GM23248 (cell line): ENCODE results near the gene FMNL3. TPM values are rescaled to one million over a fixed set of nuclear protein-coding genes. Genes with fewer than 3 reads are reported as not detected.

Source experiments
- DNase-seq: peaks from one replicate; pipeline ENCODE4 v3.0.0-alpha.2; 2015
- H2AFZ ChIP-seq: fragments of 200-600 bp; sonication (generic); 2 replicates; pipeline ENCODE4 v1.6.1; 2016; ENCODE audit warnings: antibody characterized with exemption
- H3F3A ChIP-seq: fragments of 200-600 bp; sonication (generic); 2 replicates; pipeline ENCODE4 v1.6.1; 2016; ENCODE audit warnings: mild to moderate bottlenecking, antibody characterized with exemption, mixed run types; ENCODE audit not compliant: insufficient read depth
- H3K27ac ChIP-seq: fragments of 200-600 bp; sonication (generic); 2 replicates; pipeline ENCODE4 v1.5.1; 2016; ENCODE audit warnings: mild to moderate bottlenecking
- H3K27me3 ChIP-seq: fragments of 200-600 bp; sonication (generic); replicated peaks from 2 replicates; pipeline ENCODE4 v1.6.1; 2016; ENCODE audit warnings: mild to moderate bottlenecking; ENCODE audit not compliant: insufficient read depth
- H3K36me3 ChIP-seq: fragments of 200-600 bp; sonication (generic); 2 replicates; pipeline ENCODE4 v1.6.1; 2016; ENCODE audit warnings: low read depth, mild to moderate bottlenecking
- H3K4me1 ChIP-seq: fragments of 200-600 bp; sonication (generic); 2 replicates; pipeline ENCODE4 v1.6.1; 2016; ENCODE audit warnings: mild to moderate bottlenecking; ENCODE audit not compliant: insufficient read depth
- H3K4me2 ChIP-seq: fragments of 200-600 bp; sonication (generic); one replicate; pipeline ENCODE4 v1.6.1; 2016; ENCODE audit warnings: mild to moderate bottlenecking; ENCODE audit not compliant: unreplicated experiment
- H3K4me3 ChIP-seq: fragments of 200-600 bp; sonication (generic); 2 replicates; pipeline ENCODE4 v1.5.1; 2016; ENCODE audit warnings: mild to moderate bottlenecking
- H3K79me2 ChIP-seq: fragments of 200-600 bp; sonication (generic); 2 replicates; pipeline ENCODE4 v1.6.1; 2016; ENCODE audit warnings: mild to moderate bottlenecking; ENCODE audit not compliant: insufficient read depth
- H3K9ac ChIP-seq: fragments of 200-600 bp; sonication (generic); 2 replicates; pipeline ENCODE4 v1.6.1; 2016; ENCODE audit warnings: mild to moderate bottlenecking
- H3K9me2 ChIP-seq: fragments of 200-600 bp; sonication (generic); 2 replicates; pipeline ENCODE4 v1.6.1; 2016; ENCODE audit warnings: mixed run types, mild to moderate bottlenecking, moderate library complexity; ENCODE audit not compliant: insufficient read depth
- H3K9me3 ChIP-seq: fragments of 200-600 bp; sonication (generic); one replicate; pipeline ENCODE4 v1.6.1; 2017; ENCODE audit warnings: low read depth
- H4K20me1 ChIP-seq: fragments of 200-600 bp; sonication (generic); 2 replicates; pipeline ENCODE4 v1.6.0; 2016; ENCODE audit not compliant: insufficient read depth
- EZH2 ChIP-seq: fragments of 200-600 bp; sonication (generic); IDR thresholded peaks from 2 replicates; pipeline ENCODE4 v1.6.1; 2018; ENCODE audit warnings: antibody characterized with exemption, mild to moderate bottlenecking; ENCODE audit not compliant: insufficient read depth, poor library complexity, severe bottlenecking
- EZH2phosphoT487 ChIP-seq: fragments of 200-600 bp; sonication (generic); IDR thresholded peaks from 2 replicates; pipeline ENCODE4 v1.6.1; 2018; ENCODE audit warnings: antibody characterized with exemption, moderate library complexity, mild to moderate bottlenecking, low read depth; ENCODE audit not compliant: insufficient read depth
- WGBS, 2 experiments: methylation state at CpG; one replicate each; pipeline ENCODE4 v1.1.6; 2015 to 2017; ENCODE audit warnings: low lambda C conversion rate in 2 of 2, low coverage in 1 of 2; ENCODE audit errors: missing lambda C conversion rate in 2 of 2; 5-methylcytosine and 5-hydroxymethylcytosine counted together
- in situ Hi-C: fragments of 300-500 bp; cut with MboI; formaldehyde crosslinking; loops from 2 replicates; pipeline ENCODE4 v1.15.0; 2020
- polyA plus RNA-seq: library from polyadenylated mRNA; unstranded; fragments of >200 nt; fragmentation: Nextera tagmentation; extraction: Ambion mirVana; gene quantifications from 2 replicates; pipeline ENCODE4 v1.2.1, GENCODE V29; 2016
- total RNA-seq: library from RNA; depleted of rRNA; stranded (reverse); fragments of >200 nt; shearing (Covaris generic); gene quantifications from 2 replicates; pipeline ENCODE4 v1.2.3, GENCODE V29; 2014

The FMNL3 gene
- total and polyA plus RNA-seq, 2 experiments from 2014 or later = 7.9 to 24.0 TPM

DNA sequence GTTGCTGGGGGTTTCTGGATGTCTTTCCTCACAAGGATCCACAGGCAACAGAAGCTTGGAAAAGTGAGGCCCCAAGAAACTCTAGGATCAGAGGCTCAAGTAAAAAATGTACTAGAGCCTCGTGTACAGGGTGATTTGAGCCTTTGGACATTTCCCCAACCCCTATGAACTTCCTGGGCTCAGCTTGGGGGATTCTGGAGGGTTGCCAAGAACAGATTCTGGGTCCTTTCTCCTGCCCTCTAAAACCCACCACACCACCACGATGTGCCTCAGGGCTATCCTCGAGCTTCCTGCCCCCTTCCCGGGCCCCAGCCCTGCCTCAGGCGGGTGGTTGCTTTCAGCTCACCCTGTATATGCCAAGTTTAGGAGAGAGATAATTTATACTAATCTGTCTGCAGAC, 102.3 kb downstream of the FMNL3 start:
- no peak overlapping the region for H2AFZ ChIP-seq
- H3K79me2 ChIP-seq = no peaks in the 10 kb centered on the region
- H3K27ac ChIP-seq = no peak overlapping the region
- H3K36me3 ChIP-seq = no peaks in the 10 kb centered on the region
- no peak overlapping the region for H3K4me2 ChIP-seq
- no peaks in the 10 kb centered on the region for H3K9me2 ChIP-seq
- no peak overlapping the region for H3K9ac ChIP-seq
- in situ Hi-C loops = no loop called here
- WGBS, 2 experiments = 59 to 60% methylated on average over 5 of the region's 5 CpGs
- no peaks in the 10 kb centered on the region for H3K4me1 ChIP-seq
- no peaks in the 10 kb centered on the region for H4K20me1 ChIP-seq
- no peaks in the 10 kb centered on the region for H3K9me3 ChIP-seq
- no peak for DNase-seq
- TF ChIP-seq EZH2 (no peak), EZH2phosphoT487 (no peak)
- H3F3A ChIP-seq = no peaks in the 10 kb centered on the region
- H3K27me3 ChIP-seq = no peaks in the 10 kb centered on the region
- no peak overlapping the region for H3K4me3 ChIP-seq

DNA sequence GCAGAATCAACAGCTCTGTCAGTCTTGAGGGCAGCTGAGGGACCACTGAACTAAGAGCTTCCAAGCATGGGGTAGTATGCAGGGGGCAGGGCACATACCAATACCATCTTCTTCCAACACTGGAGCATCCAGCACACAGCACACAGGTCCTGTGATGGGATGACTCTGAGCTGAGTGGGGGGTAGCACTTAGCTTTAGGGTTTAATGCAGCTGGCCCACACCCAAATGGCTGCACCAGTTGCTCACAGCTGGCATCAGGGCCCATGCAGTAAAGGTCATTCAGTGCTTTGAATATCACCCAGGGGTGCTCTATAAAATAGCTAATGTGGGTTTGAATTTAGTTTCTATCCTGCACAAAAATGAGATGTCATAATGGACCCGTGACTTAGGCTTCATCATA, 103.5 kb downstream of the FMNL3 start:
- Histone ChIP-seq H3K9ac (no peak overlapping the region), H3K4me1 (no peaks in the 10 kb centered on the region), H3K27ac (no peak overlapping the region), H3K79me2 (no peaks in the 10 kb centered on the region), H2AFZ (no peak overlapping the region), H3K9me2 (no peaks in the 10 kb centered on the region), H3F3A (no peaks in the 10 kb centered on the region), H3K36me3 (no peaks in the 10 kb centered on the region), H3K9me3 (no peaks in the 10 kb centered on the region), H3K27me3 (no peaks in the 10 kb centered on the region), H3K4me3 (no peak overlapping the region), H3K4me2 (no peak overlapping the region), H4K20me1 (no peaks in the 10 kb centered on the region)
- TF ChIP-seq EZH2 (no peak), EZH2phosphoT487 (no peak)
- no peak for DNase-seq
- in situ Hi-C loops = no loop called here
- 67 to 71% methylated on average over 1 of the region's 1 CpG for WGBS, 2 experiments

DNA sequence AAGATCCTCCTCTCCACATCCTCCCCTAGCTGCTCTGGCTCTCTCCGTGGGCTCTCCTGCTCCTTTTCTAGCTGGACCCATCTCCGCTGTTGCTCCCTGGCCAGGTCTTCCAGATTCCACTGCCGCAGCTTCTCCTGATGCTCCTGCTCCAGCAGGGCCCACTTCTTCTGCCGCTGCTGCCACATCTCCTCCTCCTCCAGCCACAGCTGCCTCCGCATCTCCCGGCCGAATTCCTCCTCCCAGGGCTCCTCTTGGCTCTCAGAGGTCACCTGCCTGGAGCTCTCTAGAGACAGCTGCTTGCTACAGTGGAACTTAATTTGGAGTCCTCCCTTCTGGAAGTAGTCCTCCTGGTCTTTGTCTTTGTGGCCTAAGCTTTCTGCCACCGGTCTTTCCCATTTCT, 107.2 kb downstream of the FMNL3 start:
- H3K9me2 ChIP-seq = no peaks in the 10 kb centered on the region
- H3K79me2 ChIP-seq = no peaks in the 10 kb centered on the region
- no peak for DNase-seq
- no peak overlapping the region for H3K9ac ChIP-seq
- H3K27ac ChIP-seq = no peak overlapping the region
- H3F3A ChIP-seq = no peaks in the 10 kb centered on the region
- H2AFZ ChIP-seq = no peak overlapping the region
- no peak overlapping the region for H3K4me2 ChIP-seq
- H4K20me1 ChIP-seq = no peaks in the 10 kb centered on the region
- no peaks in the 10 kb centered on the region for H3K9me3 ChIP-seq
- no peak for TF ChIP-seq EZH2phosphoT487
- no peak for TF ChIP-seq EZH2
- H3K4me3 ChIP-seq = no peak overlapping the region
- H3K36me3 ChIP-seq = no peaks in the 10 kb centered on the region
- H3K4me1 ChIP-seq = no peaks in the 10 kb centered on the region
- WGBS, 2 experiments = 92 to 93% methylated on average over 8 of the region's 8 CpGs
- no peaks in the 10 kb centered on the region for H3K27me3 ChIP-seq
- in situ Hi-C loops = no loop called here

GRCh38 chr12:49598527-49598926, 108.7 kb downstream of the FMNL3 start:
- Histone ChIP-seq H3F3A (no peaks in the 10 kb centered on the region), H3K36me3 (no peaks in the 10 kb centered on the region), H3K4me1 (no peaks in the 10 kb centered on the region), H3K4me3 (no peak overlapping the region), H3K9ac (no peak overlapping the region), H3K9me2 (no peaks in the 10 kb centered on the region), H4K20me1 (no peaks in the 10 kb centered on the region), H3K27me3 (no peaks in the 10 kb centered on the region), H3K79me2 (no peaks in the 10 kb centered on the region), H3K27ac (no peak overlapping the region), H2AFZ (no peak overlapping the region), H3K9me3 (no peaks in the 10 kb centered on the region), H3K4me2 (no peak overlapping the region)
- no peak for TF ChIP-seq EZH2
- no peak for TF ChIP-seq EZH2phosphoT487
- in situ Hi-C loops = no loop called here
- no peak for DNase-seq
- 67 to 78% methylated on average over 10 of the region's 10 CpGs for WGBS, 2 experiments
